GM18508 (cell line): Measurements from ENCODE around the gene NEU3.

Experiments
- ATAC-seq: cut with Tn5 transposase; IDR thresholded peaks from one replicate; pipeline ENCODE4 v1.9.1; 2021; ENCODE audit warnings: moderate number of reproducible peaks; ENCODE audit not compliant: insufficient read depth, unreplicated experiment

NEU3 gene

GRCh38 chr11:75051043-75051442 is 62.3 kb downstream of the NEU3 start:
- ATAC-seq = no peak

GRCh38 chr11:75052457-75052856 is 63.7 kb downstream of the NEU3 start:
- no peak for ATAC-seq

- no peak for ATAC-seq
These were observed 66.8 kb downstream of the NEU3 start for GRCh38 chr11:75055511-75055910.

- no peak for ATAC-seq
These were observed 68.1 kb downstream of the NEU3 start for GRCh38 chr11:75056814-75057213.

- no peak for ATAC-seq
These were observed 70.6 kb downstream of the NEU3 start for GRCh38 chr11:75059299-75059698.

GRCh38 chr11:75063741-75064314 is 75.1 kb downstream of the NEU3 start:
- ATAC-seq = no peak

- no peak for ATAC-seq
These were observed 77.3 kb downstream of the NEU3 start for GRCh38 chr11:75066061-75066460.
